ENCODE results near the gene ABHD14A. TPM values are rescaled to one million over a fixed set of nuclear protein-coding genes. Genes with fewer than 3 reads are reported as not detected.

ABHD14A gene
- total and polyA plus RNA-seq, 2 of the 13 experiments (the other 11 are each of a cell fraction or from before 2014, with no cell fraction given) = 29.5 to 46.9 TPM

DNA sequence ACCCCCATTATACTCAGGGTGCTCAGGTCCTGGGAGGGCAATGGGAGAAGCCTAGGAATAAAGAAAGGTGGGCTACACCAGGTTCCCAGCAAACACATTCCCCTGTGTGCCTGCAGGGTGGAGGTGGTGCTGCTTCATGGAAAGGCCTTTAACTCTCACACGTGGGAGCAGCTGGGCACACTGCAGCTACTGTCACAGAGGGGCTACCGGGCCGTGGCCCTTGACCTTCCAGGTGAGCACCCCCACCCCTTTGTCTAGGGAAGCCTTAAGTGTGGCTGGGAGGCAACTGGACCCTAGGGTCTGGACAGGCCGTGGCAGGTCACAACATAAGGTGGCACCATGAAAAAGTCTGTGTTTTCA, 3.3 kb downstream of the ABHD14A start:
- ChIA-PET POLR2A (interaction anchor here (1.4 to 1.6 kb wide), 2 partner anchors 35 to 69 kb away, joined by 3 to 4 read pairs; partner anchors contain the start of gene PARP3), CTCF (ENCODE audit: low intra/inter-chr PET ratio, low total read pairs) (no interaction called here)
- Histone ChIP-seq H3K9me3 (ENCODE audit: low read length) (no peaks in the 10 kb centered on the region), H3K27ac (ENCODE audit: extremely low read length, insufficient read depth, low read length) (no peak overlapping the region), H4K20me1 (ENCODE audit: insufficient read depth, low read length) (no peaks in the 10 kb centered on the region), H3K79me2 (ENCODE audit: insufficient read depth, low read length) (peaks cover 9% of the 10 kb centered on the region), H3K36me3 (replicated peaks in 1 of 2; ENCODE audit: control insufficient read depth in 1 of 2, insufficient read depth in 2 of 2, low read length in 2 of 2) (no peaks in the 10 kb centered on the region; a peak in 1 of 5 replicates), H3K9ac (ENCODE audit: insufficient read depth, low read depth, low read length) (no peak overlapping the region), H2AFZ (ENCODE audit: low read length) (no peak overlapping the region), H3K4me3 (replicated peaks in 1 of 3; ENCODE audit: insufficient read depth in 1 of 3, low read depth in 2 of 3, low read length in 3 of 3) (no peak overlapping the region), H3K4me1 (ENCODE audit: insufficient read depth, low read length) (peaks cover 32% of the 10 kb centered on the region), H3K4me2 (ENCODE audit: low read depth, low read length) (no peak overlapping the region), H3K27me3 (ENCODE audit: control insufficient read depth in 1 of 2, insufficient read depth in 2 of 2, low read length in 2 of 2) (no peaks in the 10 kb centered on the region; a peak in 1 of 5 replicates)
- TF ChIP-seq NFE2L1 (CRISPR knock-in tag; IDR thresholded peaks at IDR 0.05; ENCODE audit: borderline replicate concordance) (no peak), GFI1 (CRISPR knock-in tag; IDR thresholded peaks at IDR 0.05; ENCODE audit: borderline replicate concordance) (no peak)
- in situ Hi-C loops (cut with HindIII; ENCODE audit: extremely low pct_ligation_motif_present, low pct_unique_long_range_greater_than_20kb) = no loop called here
- DNase-seq (ENCODE audit: low spot score) = no peak
- no TSS peak for BruUV-seq (replicated peaks)
- no peak for ATAC-seq
- WGBS (ENCODE audit: low lambda C conversion rate) = 100% methylated on average over 1 of the region's 4 CpGs
- intact Hi-C loops (cut with micrococcal nuclease; ENCODE audit: unreplicated experiment) = no loop called here
- FAIRE-seq = no peak

DNA sequence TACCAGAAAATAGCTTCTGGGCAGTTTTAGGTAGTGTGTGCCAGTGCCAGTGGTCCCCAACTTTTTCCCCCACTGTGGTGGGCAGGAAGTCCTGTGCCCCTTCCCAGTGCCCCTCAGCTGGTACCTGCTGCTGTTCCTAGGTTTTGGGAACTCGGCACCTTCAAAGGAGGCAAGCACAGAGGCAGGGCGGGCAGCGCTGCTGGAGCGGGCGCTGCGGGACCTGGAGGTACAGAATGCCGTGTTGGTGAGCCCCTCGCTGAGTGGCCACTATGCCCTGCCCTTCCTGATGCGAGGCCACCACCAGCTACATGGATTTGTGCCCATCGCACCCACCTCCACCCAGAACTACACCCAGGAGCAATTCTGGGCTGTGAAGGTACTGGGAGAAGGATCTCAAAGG, 5.4 kb downstream of the ABHD14A start:
- POLR2A ChIA-PET = interaction anchor here (6.4 kb wide), 1 partner anchor 37 kb away, joined by 99 read pairs; the partner anchor contains the start of genes PARP3 and RRP9
- no peaks in the 10 kb centered on the region for H3K27me3 ChIP-seq (ENCODE audit: control insufficient read depth in 1 of 2, insufficient read depth in 2 of 2, low read length in 2 of 2)
- CTCF ChIA-PET (ENCODE audit: low intra/inter-chr PET ratio, low total read pairs) = no interaction called here
- H3K9ac ChIP-seq (ENCODE audit: insufficient read depth, low read depth, low read length) = no peak overlapping the region
- no peak for FAIRE-seq
- DNase-seq (ENCODE audit: low spot score) = no peak
- H3K4me2 ChIP-seq (ENCODE audit: low read depth, low read length) = no peak overlapping the region
- no TSS peak for BruUV-seq (replicated peaks)
- intact Hi-C loops (cut with micrococcal nuclease; ENCODE audit: unreplicated experiment) (no loop called here), in situ Hi-C loops (cut with HindIII; ENCODE audit: extremely low pct_ligation_motif_present, low pct_unique_long_range_greater_than_20kb) (no loop called here)
- H4K20me1 ChIP-seq (ENCODE audit: insufficient read depth, low read length) = no peaks in the 10 kb centered on the region
- no peak overlapping the region for H3K4me3 ChIP-seq (replicated peaks in 1 of 3; ENCODE audit: insufficient read depth in 1 of 3, low read depth in 2 of 3, low read length in 3 of 3)
- H3K27ac ChIP-seq (ENCODE audit: extremely low read length, insufficient read depth, low read length) = no peak overlapping the region
- 100% methylated on average over 2 of the region's 10 CpGs for WGBS (ENCODE audit: low lambda C conversion rate)
- no peaks in the 10 kb centered on the region; a peak in 1 of 5 replicates for H3K36me3 ChIP-seq (replicated peaks in 1 of 2; ENCODE audit: control insufficient read depth in 1 of 2, insufficient read depth in 2 of 2, low read length in 2 of 2)
- no peak for ATAC-seq
- H2AFZ ChIP-seq (ENCODE audit: low read length) = no peak overlapping the region
- H3K79me2 ChIP-seq (ENCODE audit: insufficient read depth, low read length) = peaks cover 14% of the 10 kb centered on the region
- H3K9me3 ChIP-seq (ENCODE audit: low read length) = no peaks in the 10 kb centered on the region
- peaks cover 41% of the 10 kb centered on the region for H3K4me1 ChIP-seq (ENCODE audit: insufficient read depth, low read length)
- TF ChIP-seq, protein P1, sequence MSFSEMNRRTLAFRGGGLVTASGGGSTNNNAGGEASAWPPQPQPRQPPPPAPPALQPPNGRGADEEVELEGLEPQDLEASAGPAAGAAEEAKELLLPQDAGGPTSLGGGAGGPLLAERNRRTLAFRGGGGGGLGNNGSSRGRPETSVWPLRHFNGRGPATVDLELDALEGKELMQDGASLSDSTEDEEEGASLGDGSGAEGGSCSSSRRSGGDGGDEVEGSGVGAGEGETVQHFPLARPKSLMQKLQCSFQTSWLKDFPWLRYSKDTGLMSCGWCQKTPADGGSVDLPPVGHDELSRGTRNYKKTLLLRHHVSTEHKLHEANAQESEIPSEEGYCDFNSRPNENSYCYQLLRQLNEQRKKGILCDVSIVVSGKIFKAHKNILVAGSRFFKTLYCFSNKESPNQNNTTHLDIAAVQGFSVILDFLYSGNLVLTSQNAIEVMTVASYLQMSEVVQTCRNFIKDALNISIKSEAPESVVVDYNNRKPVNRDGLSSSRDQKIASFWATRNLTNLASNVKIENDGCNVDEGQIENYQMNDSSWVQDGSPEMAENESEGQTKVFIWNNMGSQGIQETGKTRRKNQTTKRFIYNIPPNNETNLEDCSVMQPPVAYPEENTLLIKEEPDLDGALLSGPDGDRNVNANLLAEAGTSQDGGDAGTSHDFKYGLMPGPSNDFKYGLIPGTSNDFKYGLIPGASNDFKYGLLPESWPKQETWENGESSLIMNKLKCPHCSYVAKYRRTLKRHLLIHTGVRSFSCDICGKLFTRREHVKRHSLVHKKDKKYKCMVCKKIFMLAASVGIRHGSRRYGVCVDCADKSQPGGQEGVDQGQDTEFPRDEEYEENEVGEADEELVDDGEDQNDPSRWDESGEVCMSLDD (CRISPR knock-in tag; IDR thresholded peaks at IDR 0.05; ENCODE audit: borderline replicate concordance) = no peak
- TF ChIP-seq ZNF20 (CRISPR knock-in tag; IDR thresholded peaks at IDR 0.05) = no peak
- no peak for TF ChIP-seq JUNB (CRISPR knock-in tag; IDR thresholded peaks at IDR 0.05; ENCODE audit: borderline replicate concordance)
- no peak for TF ChIP-seq KMT2B (CRISPR knock-in tag; IDR thresholded peaks at IDR 0.05)
- no peak for TF ChIP-seq MBNL3 (CRISPR knock-in tag; conservative IDR thresholded peaks at IDR 0.05)
- no peak for TF ChIP-seq YEATS4 (CRISPR knock-in tag; IDR thresholded peaks at IDR 0.05; ENCODE audit: borderline replicate concordance)
- no peak for TF ChIP-seq ZNF772 (CRISPR knock-in tag; IDR thresholded peaks at IDR 0.05)
- TF ChIP-seq, protein P2, sequence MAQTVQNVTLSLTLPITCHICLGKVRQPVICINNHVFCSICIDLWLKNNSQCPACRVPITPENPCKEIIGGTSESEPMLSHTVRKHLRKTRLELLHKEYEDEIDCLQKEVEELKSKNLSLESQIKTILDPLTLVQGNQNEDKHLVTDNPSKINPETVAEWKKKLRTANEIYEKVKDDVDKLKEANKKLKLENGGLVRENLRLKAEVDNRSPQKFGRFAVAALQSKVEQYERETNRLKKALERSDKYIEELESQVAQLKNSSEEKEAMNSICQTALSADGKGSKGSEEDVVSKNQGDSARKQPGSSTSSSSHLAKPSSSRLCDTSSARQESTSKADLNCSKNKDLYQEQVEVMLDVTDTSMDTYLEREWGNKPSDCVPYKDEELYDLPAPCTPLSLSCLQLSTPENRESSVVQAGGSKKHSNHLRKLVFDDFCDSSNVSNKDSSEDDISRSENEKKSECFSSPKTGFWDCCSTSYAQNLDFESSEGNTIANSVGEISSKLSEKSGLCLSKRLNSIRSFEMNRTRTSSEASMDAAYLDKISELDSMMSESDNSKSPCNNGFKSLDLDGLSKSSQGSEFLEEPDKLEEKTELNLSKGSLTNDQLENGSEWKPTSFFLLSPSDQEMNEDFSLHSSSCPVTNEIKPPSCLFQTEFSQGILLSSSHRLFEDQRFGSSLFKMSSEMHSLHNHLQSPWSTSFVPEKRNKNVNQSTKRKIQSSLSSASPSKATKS (CRISPR knock-in tag; IDR thresholded peaks at IDR 0.05) = no peak
- no peak for TF ChIP-seq ZNF776 (CRISPR knock-in tag; IDR thresholded peaks at IDR 0.05)
- no peak for TF ChIP-seq ZC3H13 (CRISPR knock-in tag; IDR thresholded peaks at IDR 0.05)
- TF ChIP-seq ZNF749 (CRISPR knock-in tag; IDR thresholded peaks at IDR 0.05; ENCODE audit: borderline replicate concordance) = no peak
- TF ChIP-seq ARNTL (CRISPR knock-in tag; IDR thresholded peaks at IDR 0.05) = no peak
- no peak for TF ChIP-seq ZNF446 (CRISPR knock-in tag; IDR thresholded peaks at IDR 0.05)

All from HepG2 (cell line).